ENCODE results near the gene WFDC10A.
"Not testable (repeated sequence)": the region's sequence is repeated elsewhere in the genome, so short reads cannot be mapped to it uniquely, and the experiment has no call there.

The WFDC10A gene

GRCh38 chr20:45649312-45649863 lies 19.8 kb downstream of the WFDC10A start:
- no peak for DNase-seq (ENCODE audit: low spot score)

GRCh38 chr20:45651726-45652125 lies 22.2 kb downstream of the WFDC10A start:
- not testable (repeated sequence) for DNase-seq (ENCODE audit: low spot score)

DNA sequence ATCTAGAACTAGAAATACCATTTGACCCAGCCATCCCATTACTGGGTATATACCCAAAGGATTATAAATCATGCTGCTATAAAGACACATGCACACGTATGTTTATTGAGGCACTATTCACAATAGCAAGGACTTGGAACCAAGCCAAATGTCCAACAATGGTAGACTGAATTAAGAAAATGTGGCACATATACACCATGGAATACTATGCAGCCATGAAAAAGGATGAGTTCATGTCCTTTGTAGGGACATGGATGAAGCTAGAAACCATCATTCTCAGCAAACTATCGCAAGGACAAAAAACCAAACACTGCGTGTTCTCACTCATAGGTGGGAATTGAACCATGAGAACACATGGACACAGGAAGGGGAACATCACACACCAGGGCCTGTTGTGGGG lies 27.5 kb downstream of the WFDC10A start:
- DNase-seq (ENCODE audit: low spot score): not testable (repeated sequence)

GRCh38 chr20:45670139-45670538 lies 40.6 kb downstream of the WFDC10A start, which contains the start of gene WFDC11:
Gene WFDC11 (minus strand): TSS chr20:45670239. CDS start chr20:45650600, 19,639 bp downstream.
- DNase-seq (ENCODE audit: low spot score): no peak

GRCh38 chr20:45672765-45673164 lies 43.2 kb downstream of the WFDC10A start:
- no peak for DNase-seq (ENCODE audit: low spot score)

- no peak for DNase-seq (ENCODE audit: low spot score)
Measured at GRCh38 chr20:45679650-45680049, 50.1 kb downstream of the WFDC10A start.

All from COLO829 (cell line).